HepG2 (cell line): ENCODE results near the gene SEMA6B. TPM values are rescaled to one million over a fixed set of nuclear protein-coding genes. Genes with fewer than 3 reads are reported as not detected.
A peak's percentile ranks its signal among the peaks of the same experiment; 100 is the strongest.

ENCODE experiments used
- AGO2 ChIP-seq: fragments of 200-400 bp; formaldehyde crosslinking; optimal IDR thresholded peaks from 2 replicates; pipeline ENCODE3; 2017; ENCODE audit warnings: mild to moderate bottlenecking, low read depth, low read length, moderate library complexity
- CHD4 ChIP-seq: fragments of 200-600 bp; sonication (generic); IDR thresholded peaks from 2 replicates; pipeline ENCODE4 v1.7.0; 2017; ENCODE audit warnings: mild to moderate bottlenecking, low read length, borderline replicate concordance
- ELF1 ChIP-seq: sonication (generic); formaldehyde crosslinking; IDR thresholded peaks from 2 replicates; pipeline ENCODE4 v1.4.0; 2020; ENCODE audit warnings: missing genetic modification reagents
- ETV5 ChIP-seq: IDR thresholded peaks from 2 replicates; pipeline ENCODE4 v1.6.1; 2018; ENCODE audit warnings: missing biosample characterization, missing genetic modification reagents, inconsistent platforms, borderline replicate concordance
- FOSL2 ChIP-seq: sonication (generic); formaldehyde crosslinking; IDR thresholded peaks from 2 replicates; pipeline ENCODE4 v1.4.0; 2020; ENCODE audit warnings: missing genetic modification reagents
- HNRNPUL1 ChIP-seq: fragments of 200-400 bp; formaldehyde crosslinking; IDR thresholded peaks from 2 replicates; pipeline ENCODE4 v1.6.1; 2017; ENCODE audit warnings: low read depth, mild to moderate bottlenecking, low read length, moderate library complexity
- KLF11 ChIP-seq: IDR thresholded peaks from 2 replicates; pipeline ENCODE4 v1.6.1; 2016; ENCODE audit warnings: missing compliant biosample characterization
- MEIS2 ChIP-seq: sonication (generic); formaldehyde crosslinking; IDR thresholded peaks from 2 replicates; pipeline ENCODE4 v1.9.0; 2021; ENCODE audit warnings: mild to moderate bottlenecking, missing genetic modification reagents
- RBM39 ChIP-seq: fragments of 200-400 bp; formaldehyde crosslinking; IDR thresholded peaks from one replicate; pipeline ENCODE4 v1.6.1; 2018; ENCODE audit warnings: antibody characterized with exemption, mild to moderate bottlenecking, low read depth, low read length; ENCODE audit not compliant: poor library complexity, severe bottlenecking
- REST ChIP-seq, 2 experiments: IDR thresholded peaks; 2 replicates each; pipeline ENCODE4 v1.6.1; 2011 to 2012; ENCODE audit warnings: low read length in 2 of 2, borderline replicate concordance in 1 of 2, low read depth in 1 of 2, mild to moderate bottlenecking in 1 of 2, moderate library complexity in 1 of 2
- SKIL ChIP-seq: sonication (generic); formaldehyde crosslinking; IDR thresholded peaks from 2 replicates; pipeline ENCODE4 v1.8.0; 2022; ENCODE audit warnings: missing genetic modification reagents, mild to moderate bottlenecking, moderate library complexity, borderline replicate concordance
- SNAPC4 ChIP-seq: sonication (generic); formaldehyde crosslinking; IDR thresholded peaks from 2 replicates; pipeline ENCODE4 v1.4.0; 2020; ENCODE audit warnings: mild to moderate bottlenecking, missing genetic modification reagents
- TBX2 ChIP-seq: sonication (generic); formaldehyde crosslinking; IDR thresholded peaks from 2 replicates; pipeline ENCODE4 v1.5.0; 2020; ENCODE audit warnings: missing genetic modification reagents, mild to moderate bottlenecking, borderline replicate concordance
- TCF7L2 ChIP-seq: IDR thresholded peaks from 2 replicates; pipeline ENCODE4 v1.6.1; 2011; ENCODE audit warnings: mild to moderate bottlenecking, low read depth, low read length, moderate library complexity
- U2AF2 ChIP-seq: fragments of 200-400 bp; formaldehyde crosslinking; IDR thresholded peaks from 2 replicates; pipeline ENCODE4 v1.6.1; 2017; ENCODE audit warnings: low read depth, mild to moderate bottlenecking, low read length
- ZBTB38 ChIP-seq: sonication (generic); formaldehyde crosslinking; IDR thresholded peaks from 2 replicates; pipeline ENCODE4 v1.5.1; 2020; ENCODE audit warnings: mild to moderate bottlenecking, missing genetic modification reagents
- ZFYVE20 ChIP-seq: sonication (generic); formaldehyde crosslinking; IDR thresholded peaks from 2 replicates; pipeline ENCODE4 v1.8.0; 2023; ENCODE audit warnings: low read depth, mild to moderate bottlenecking, moderate library complexity, missing genetic modification reagents, borderline replicate concordance
- ZNF282 ChIP-seq: fragments of 450-650 bp; IDR thresholded peaks from 2 replicates; pipeline ENCODE4 v1.6.1; 2018; ENCODE audit not compliant: partially characterized antibody
- ZNF549 ChIP-seq: sonication (generic); formaldehyde crosslinking; IDR thresholded peaks from 2 replicates; pipeline ENCODE4 v1.5.0; 2020; ENCODE audit warnings: missing genetic modification reagents
- ZNF569 ChIP-seq: sonication (generic); formaldehyde crosslinking; IDR thresholded peaks from 2 replicates; pipeline ENCODE4 v1.5.0; 2020; ENCODE audit warnings: mild to moderate bottlenecking, missing genetic modification reagents, moderate library complexity, borderline replicate concordance
- polyA plus RNA-seq, 8 experiments: library from polyadenylated mRNA; depleted of rRNA in 3 of 8; stranded (reverse) in 7 of 8; unstranded in 1 of 8; fragments of >200 nt; fragmentation: Illumina TruSeq in 4 of 8; extraction: Trizol in 4 of 8; gene quantifications; 2 replicates each; pipeline versions ENCODE4 v1.2.1 to v1.2.3, GENCODE V29; 2011 to 2016; ENCODE audit warnings: low read depth in 4 of 8, missing spikeins in 1 of 8, mixed read lengths in 1 of 8; ENCODE audit not compliant: insufficient read depth in 1 of 8
- total RNA-seq, 5 experiments: library from RNA; depleted of rRNA; stranded (reverse); fragments of >200 nt; fragmentation: Illumina TruSeq; extraction: Trizol; gene quantifications; 2 replicates each; pipeline ENCODE4 v1.2.3, GENCODE V29; 2016; ENCODE audit warnings: low read depth in 1 of 5

Gene SEMA6B
- total and polyA plus RNA-seq, 2 of the 13 experiments (the other 11 are each of a cell fraction or from before 2014, with no cell fraction given) = 45.5 to 67.1 TPM

- TF ChIP-seq REST (IDR thresholded peaks at IDR 0.05; ENCODE audit: borderline replicate concordance in 1 of 2, low read depth in 1 of 2, low read length in 2 of 2) (no peak), SKIL (CRISPR knock-in tag) (no peak), ZNF282 (no peak), CHD4 (peak; percentile 76; the same call in 1 of the 2 replicates), HNRNPUL1 (no peak), FOSL2 (CRISPR knock-in tag) (peak; percentile 56), TBX2 (CRISPR knock-in tag) (no peak), MEIS2 (no peak), TCF7L2 (no peak), AGO2 (peak; percentile 6), KLF11 (CRISPR knock-in tag) (no peak), ETV5 (no peak), ZNF549 (CRISPR knock-in tag) (no peak), U2AF2 (no peak), ZBTB38 (CRISPR knock-in tag) (peak; percentile 82; the same call in 1 of the 2 replicates), SNAPC4 (CRISPR knock-in tag) (no peak), ZFYVE20 (CRISPR knock-in tag) (no peak), RBM39 (peak; percentile 13), ELF1 (CRISPR knock-in tag) (no peak), ZNF569 (no peak)
Observed at GRCh38 chr19:4567584-4568071, 8.1 kb upstream of the SEMA6B start (continued).
